GM19025 (cell line): Measurements from ENCODE around the gene CRHR2.

ENCODE experiments used
- ATAC-seq: cut with Tn5 transposase; IDR thresholded peaks from one replicate; pipeline ENCODE4 v1.9.1; 2021; ENCODE audit warnings: mild to moderate bottlenecking, low read depth, moderate library complexity; ENCODE audit not compliant: unreplicated experiment

Gene CRHR2

GRCh38 chr7:30683816-30684215, 1.6 kb upstream of the CRHR2 start:
- ATAC-seq = no peak

GRCh38 chr7:30683306-30683705, 1.1 kb upstream of the CRHR2 start:
- no peak for ATAC-seq

- ATAC-seq = no peak
Observed at GRCh38 chr7:30681815-30682211, 443 bp downstream of the CRHR2 start.

GRCh38 chr7:30681331-30681797, 892 bp downstream of the CRHR2 start:
- ATAC-seq = no peak

- no peak for ATAC-seq
Observed at GRCh38 chr7:30679664-30680063, 2.6 kb downstream of the CRHR2 start.

- ATAC-seq = no peak
Observed at GRCh38 chr7:30678805-30679204, 3.5 kb downstream of the CRHR2 start.

GRCh38 chr7:30674876-30675275, 7.4 kb downstream of the CRHR2 start:
- no peak for ATAC-seq

- no peak for ATAC-seq
Observed at GRCh38 chr7:30674420-30674819, 7.8 kb downstream of the CRHR2 start.

GRCh38 chr7:30671793-30672465, 10.3 kb downstream of the CRHR2 start:
- ATAC-seq = no peak

GRCh38 chr7:30668102-30668501, 14.2 kb downstream of the CRHR2 start:
- no peak for ATAC-seq

- no peak for ATAC-seq
Observed at GRCh38 chr7:30667172-30667571, 15.1 kb downstream of the CRHR2 start.

GRCh38 chr7:30665449-30665848, 16.8 kb downstream of the CRHR2 start:
- no peak for ATAC-seq

- ATAC-seq = no peak
Observed at GRCh38 chr7:30665043-30665442, 17.2 kb downstream of the CRHR2 start.

- ATAC-seq = no peak
Observed at GRCh38 chr7:30664184-30664885, 17.9 kb downstream of the CRHR2 start.

GRCh38 chr7:30663414-30663813, 18.8 kb downstream of the CRHR2 start:
- ATAC-seq = no peak

- ATAC-seq = no peak
Observed at GRCh38 chr7:30662431-30662939, 19.8 kb downstream of the CRHR2 start.

GRCh38 chr7:30661926-30662325, 20.3 kb downstream of the CRHR2 start:
- no peak for ATAC-seq

- no peak for ATAC-seq
Observed at GRCh38 chr7:30660331-30661255, 21.7 kb downstream of the CRHR2 start.

GRCh38 chr7:30659312-30659711, 22.9 kb downstream of the CRHR2 start:
- no peak for ATAC-seq

- no peak for ATAC-seq
Observed at GRCh38 chr7:30658479-30659074, 23.7 kb downstream of the CRHR2 start.
